DND-41 (cell line): ENCODE data around the gene IFI27L2.

Source experiments
- ATAC-seq: fragments of 200-7000 bp; cut with Tn5 transposase; 3 replicates; pipeline ENCODE4 v1.9.1; 2021; ENCODE audit warnings: low read depth; ENCODE audit not compliant: insufficient read depth
- DNase-seq: peaks from one replicate; pipeline ENCODE4 v3.0.0-alpha.2; 2020
- H2AFZ ChIP-seq: 2 replicates; pipeline ENCODE4 v1.6.0; 2012; ENCODE audit warnings: low read depth, low read length
- H3K27ac ChIP-seq: 2 replicates; pipeline ENCODE4 v1.5.1; 2012; ENCODE audit warnings: low read length, inconsistent platforms
- H3K27me3 ChIP-seq: fragments of 200-600 bp; sonication (generic); 2 replicates; pipeline ENCODE4 v1.6.0; 2012; ENCODE audit warnings: low read length, mild to moderate bottlenecking, inconsistent platforms; ENCODE audit not compliant: insufficient read depth, poor library complexity
- H3K36me3 ChIP-seq: 2 replicates; pipeline ENCODE4 v1.5.1; 2012; ENCODE audit warnings: low read length, inconsistent platforms; ENCODE audit not compliant: insufficient read depth
- H3K4me1 ChIP-seq: 2 replicates; pipeline ENCODE4 v1.5.1; 2012; ENCODE audit warnings: mild to moderate bottlenecking, low read length; ENCODE audit not compliant: insufficient read depth
- H3K4me2 ChIP-seq: 2 replicates; pipeline ENCODE4 v1.6.0; 2012; ENCODE audit warnings: mild to moderate bottlenecking, moderate library complexity, low read length, inconsistent platforms; ENCODE audit not compliant: insufficient read depth
- H3K4me3 ChIP-seq, 2 experiments: fragments of 200-600 bp in 1 of 2; shearing (Covaris generic) in 1 of 2; 2 replicates each; pipeline ENCODE4 v1.5.1; 2012 to 2016; ENCODE audit warnings: inconsistent platforms in 2 of 2, low read length in 2 of 2, mild to moderate bottlenecking in 2 of 2, low read depth in 1 of 2, moderate library complexity in 1 of 2
- H3K79me2 ChIP-seq: 2 replicates; pipeline ENCODE4 v1.6.0; 2012; ENCODE audit warnings: low read length, inconsistent platforms; ENCODE audit not compliant: insufficient read depth
- H3K9ac ChIP-seq: 2 replicates; pipeline ENCODE4 v1.6.0; 2012; ENCODE audit warnings: low read depth, mild to moderate bottlenecking, inconsistent platforms, low read length, moderate library complexity
- H3K9me3 ChIP-seq: 2 replicates; pipeline ENCODE4 v1.5.1; 2012; ENCODE audit warnings: low read length, moderate library complexity, mild to moderate bottlenecking, inconsistent platforms; ENCODE audit not compliant: insufficient read depth, severe bottlenecking
- H4K20me1 ChIP-seq: 2 replicates; pipeline ENCODE4 v1.6.0; 2012; ENCODE audit warnings: low read length; ENCODE audit not compliant: insufficient read depth
- EZH2 ChIP-seq: IDR thresholded peaks from 3 replicates; pipeline ENCODE4 v1.6.1; 2012; ENCODE audit warnings: borderline replicate concordance, low read depth, mild to moderate bottlenecking, moderate library complexity, low read length, inconsistent platforms; ENCODE audit not compliant: severe bottlenecking
- TF ChIP-seq, protein P1 (sequence below): IDR thresholded peaks from 2 replicates; pipeline ENCODE4 v1.5.1; 2012; ENCODE audit warnings: borderline replicate concordance, low read length, moderate library complexity, mild to moderate bottlenecking; ENCODE audit not compliant: poor library complexity, severe bottlenecking; ENCODE audit errors: extremely low read depth

IFI27L2 gene

DNA sequence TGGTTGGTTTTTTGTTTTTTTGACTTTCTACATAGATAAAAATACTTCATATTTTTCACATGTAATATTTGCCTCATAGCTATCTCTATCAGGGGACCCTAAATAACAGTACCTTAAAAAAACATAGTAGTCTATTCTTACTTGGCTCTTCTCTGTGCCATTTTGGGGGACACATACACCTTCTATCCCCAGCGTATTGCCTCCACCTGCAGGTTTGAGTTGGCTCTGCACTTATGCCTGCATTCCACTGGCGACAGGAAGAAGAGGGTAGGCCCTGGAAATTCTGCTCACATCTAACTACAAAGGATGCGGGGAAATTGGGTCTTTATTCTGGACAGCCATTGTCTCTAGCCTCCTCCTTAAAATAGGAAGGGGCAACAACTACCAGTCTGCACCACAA lies 13.8 kb upstream of the IFI27L2 start:
- Histone ChIP-seq H3K79me2 (no peaks in the 10 kb centered on the region), H3K4me3 (no peak overlapping the region), H3K9me3 (no peaks in the 10 kb centered on the region), H3K4me2 (no peak overlapping the region), H3K4me1 (peaks cover 14% of the 10 kb centered on the region), H3K27me3 (no peaks in the 10 kb centered on the region), H4K20me1 (no peaks in the 10 kb centered on the region), H2AFZ (no peak overlapping the region), H3K9ac (no peak overlapping the region), H3K36me3 (no peaks in the 10 kb centered on the region), H3K27ac (no peak overlapping the region)
- ATAC-seq (peak; percentile 69; the same call in 1 of the 3 replicates), DNase-seq (peak; percentile 25)
- TF ChIP-seq, protein P1, sequence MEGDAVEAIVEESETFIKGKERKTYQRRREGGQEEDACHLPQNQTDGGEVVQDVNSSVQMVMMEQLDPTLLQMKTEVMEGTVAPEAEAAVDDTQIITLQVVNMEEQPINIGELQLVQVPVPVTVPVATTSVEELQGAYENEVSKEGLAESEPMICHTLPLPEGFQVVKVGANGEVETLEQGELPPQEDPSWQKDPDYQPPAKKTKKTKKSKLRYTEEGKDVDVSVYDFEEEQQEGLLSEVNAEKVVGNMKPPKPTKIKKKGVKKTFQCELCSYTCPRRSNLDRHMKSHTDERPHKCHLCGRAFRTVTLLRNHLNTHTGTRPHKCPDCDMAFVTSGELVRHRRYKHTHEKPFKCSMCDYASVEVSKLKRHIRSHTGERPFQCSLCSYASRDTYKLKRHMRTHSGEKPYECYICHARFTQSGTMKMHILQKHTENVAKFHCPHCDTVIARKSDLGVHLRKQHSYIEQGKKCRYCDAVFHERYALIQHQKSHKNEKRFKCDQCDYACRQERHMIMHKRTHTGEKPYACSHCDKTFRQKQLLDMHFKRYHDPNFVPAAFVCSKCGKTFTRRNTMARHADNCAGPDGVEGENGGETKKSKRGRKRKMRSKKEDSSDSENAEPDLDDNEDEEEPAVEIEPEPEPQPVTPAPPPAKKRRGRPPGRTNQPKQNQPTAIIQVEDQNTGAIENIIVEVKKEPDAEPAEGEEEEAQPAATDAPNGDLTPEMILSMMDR: peak; percentile 56
- TF ChIP-seq EZH2: no peak

DNA sequence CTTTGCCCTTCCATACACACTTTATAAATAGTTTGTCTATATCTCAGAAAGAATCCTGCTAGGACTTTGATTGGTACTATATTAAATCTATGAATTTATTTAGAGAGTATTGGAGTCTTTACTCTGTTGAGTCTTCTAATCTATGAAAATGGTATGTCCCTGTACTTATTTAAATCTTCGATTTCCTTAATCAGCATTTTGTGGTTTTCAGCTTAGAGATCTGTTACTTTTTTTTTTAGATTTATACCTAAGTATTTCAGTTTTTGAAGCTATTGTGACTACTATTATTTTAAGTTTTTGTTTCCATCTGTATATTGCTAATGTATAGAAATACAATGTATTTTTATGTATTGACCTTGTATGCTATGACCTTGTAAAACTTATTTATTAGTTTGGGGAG lies 13.4 kb upstream of the IFI27L2 start:
- Histone ChIP-seq H3K27ac (no peak overlapping the region), H3K4me2 (no peak overlapping the region), H3K27me3 (no peaks in the 10 kb centered on the region), H3K4me1 (peaks cover 14% of the 10 kb centered on the region), H3K4me3 (no peak overlapping the region), H3K79me2 (no peaks in the 10 kb centered on the region), H3K9me3 (no peaks in the 10 kb centered on the region), H4K20me1 (no peaks in the 10 kb centered on the region), H2AFZ (no peak overlapping the region), H3K9ac (no peak overlapping the region), H3K36me3 (no peaks in the 10 kb centered on the region)
- ATAC-seq (no peak), DNase-seq (no peak)
- TF ChIP-seq, protein P1: no peak
- TF ChIP-seq EZH2: no peak

DNA sequence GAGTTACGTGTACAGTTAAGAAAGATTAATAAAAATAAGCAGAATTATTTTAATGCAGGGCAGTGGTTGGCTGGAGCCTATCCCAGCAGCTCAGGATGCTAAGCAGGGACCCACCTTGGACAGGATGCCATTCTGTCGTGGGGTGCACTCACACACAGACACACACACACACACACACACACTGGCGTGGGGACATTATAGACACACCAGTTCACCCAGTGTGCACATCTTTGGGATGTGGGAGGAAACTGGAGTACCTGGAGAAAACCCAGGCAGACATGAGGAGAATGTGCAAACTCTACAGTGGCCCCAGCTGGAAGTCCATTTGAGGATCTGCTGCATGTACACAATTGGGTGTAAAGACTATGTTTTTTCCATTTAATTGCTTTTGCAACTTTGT lies 12.8 kb upstream of the IFI27L2 start:
- H3K9ac ChIP-seq: no peak overlapping the region
- ATAC-seq: no peak
- no peak for TF ChIP-seq EZH2
- TF ChIP-seq, protein P1: no peak

DNA sequence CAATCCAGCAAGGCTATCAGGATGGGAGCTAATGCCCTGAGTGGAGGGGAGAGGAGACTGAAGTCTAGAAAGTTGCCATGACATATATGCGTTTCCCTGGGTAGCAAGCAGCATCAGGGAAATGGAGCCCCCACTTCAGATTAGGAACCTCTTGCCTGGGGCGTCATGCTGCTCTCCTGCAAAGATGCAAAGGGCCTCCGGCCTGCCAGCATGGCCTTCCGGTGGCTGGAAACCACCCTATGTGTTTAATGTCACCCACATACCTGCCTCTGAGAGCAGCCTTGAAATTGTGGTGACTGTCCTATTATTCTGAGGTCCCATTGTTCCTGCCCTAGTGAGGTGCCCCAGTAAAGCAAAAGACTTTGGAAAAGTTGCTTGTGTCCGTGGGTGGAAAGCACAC lies 10.0 kb upstream of the IFI27L2 start:
- H3K4me2 ChIP-seq: no peak overlapping the region

More for the DNA sequence above, 12.8 kb upstream of the IFI27L2 start:
- no peaks in the 10 kb centered on the region for H3K36me3 ChIP-seq
- no peaks in the 10 kb centered on the region for H4K20me1 ChIP-seq
- no peak overlapping the region for H2AFZ ChIP-seq
- peaks cover 14% of the 10 kb centered on the region for H3K4me1 ChIP-seq
- H3K27ac ChIP-seq: no peak overlapping the region
- no peaks in the 10 kb centered on the region for H3K9me3 ChIP-seq
- H3K4me3 ChIP-seq: no peak overlapping the region
- H3K79me2 ChIP-seq: no peaks in the 10 kb centered on the region
- DNase-seq: no peak
- no peaks in the 10 kb centered on the region for H3K27me3 ChIP-seq
- no peak overlapping the region for H3K4me2 ChIP-seq

More for the DNA sequence above, 10.0 kb upstream of the IFI27L2 start:
- no peaks in the 10 kb centered on the region for H3K27me3 ChIP-seq
- H3K27ac ChIP-seq: no peak overlapping the region
- H3K4me1 ChIP-seq: peaks cover 1% of the 10 kb centered on the region
- no peak for ATAC-seq
- no peak overlapping the region for H2AFZ ChIP-seq
- no peaks in the 10 kb centered on the region for H3K36me3 ChIP-seq
- H3K79me2 ChIP-seq: no peaks in the 10 kb centered on the region
- no peaks in the 10 kb centered on the region for H3K9me3 ChIP-seq
- no peak overlapping the region for H3K9ac ChIP-seq
- no peak overlapping the region for H3K4me3 ChIP-seq
- no peaks in the 10 kb centered on the region for H4K20me1 ChIP-seq
- DNase-seq: no peak
- TF ChIP-seq EZH2: no peak
